Endothelial cell of umbilical vein (primary cell): ENCODE data around the gene LRCH1. TPM values are rescaled to one million over a fixed set of nuclear protein-coding genes. Genes with fewer than 3 reads are reported as not detected.

ENCODE experiments used
- BruUV-seq: library from RNA; stranded (reverse); fragments of 400-500 nt; replicated peaks from 2 replicates; lab custom pipeline; 2021; lab: Mats Ljungman, UMichigan
- CTCF ChIA-PET: fragments of 300-600, 350-600 bp; sonication (Branson Sonifier 250); formaldehyde crosslinking; loops from one replicate; lab custom pipeline; 2021; ENCODE audit warnings: antibody characterized with exemption, inconsistent platforms; lab: Charles Lee
- POLR2A ChIA-PET: fragments of 300-600, 350-600 bp; sonication (Branson Sonifier 250); formaldehyde crosslinking; loops from one replicate; lab custom pipeline; 2021; ENCODE audit warnings: antibody characterized with exemption, inconsistent platforms; lab: Charles Lee
- DNase-seq: peaks from one replicate; pipeline ENCODE4 v3.0.0-alpha.2; 2011; ENCODE audit warnings: low read depth, low spot score
- FAIRE-seq: peaks from 2 replicates; lab custom pipeline; 2011; peaks lifted over from hg19 to GRCh38; lab: Jason Lieb, UNC
- H2AFZ ChIP-seq: 2 replicates; pipeline ENCODE4 v1.6.0; 2012; ENCODE audit warnings: low read depth, low read length, control low read depth, inconsistent platforms
- H3K27ac ChIP-seq: 2 replicates; pipeline ENCODE4 v1.5.1; 2011; ENCODE audit warnings: low read depth, mild to moderate bottlenecking, control low read depth, low read length, moderate library complexity; ENCODE audit not compliant: insufficient read depth
- H3K27me3 ChIP-seq, 2 experiments: 2 replicates each; pipeline versions ENCODE4 v1.6.0 to v1.6.1; 2011; ENCODE audit warnings: low read length in 2 of 2, mixed read lengths in 1 of 2; ENCODE audit not compliant: control insufficient read depth in 2 of 2, insufficient read depth in 2 of 2
- H3K36me3 ChIP-seq, 2 experiments: 2 replicates in 1 of 2; 3 replicates in 1 of 2; pipeline ENCODE4 v1.5.1; 2011; ENCODE audit warnings: low read length in 2 of 2, mild to moderate bottlenecking in 1 of 2, moderate library complexity in 1 of 2; ENCODE audit not compliant: control insufficient read depth in 2 of 2, insufficient read depth in 2 of 2; ENCODE audit errors: extremely low read depth in 1 of 2
- H3K4me1 ChIP-seq: 3 replicates; pipeline ENCODE4 v1.5.1; 2011; ENCODE audit warnings: mild to moderate bottlenecking, low read length; ENCODE audit not compliant: control insufficient read depth, insufficient read depth; ENCODE audit errors: extremely low read depth
- H3K4me2 ChIP-seq: 2 replicates; pipeline ENCODE4 v1.6.1; 2011; ENCODE audit warnings: low read length, control low read depth, mixed read lengths; ENCODE audit not compliant: insufficient read depth
- H3K4me3 ChIP-seq, 3 experiments: fragments of 200-600 bp in 1 of 3; sonication (generic), shearing (Covaris generic) in 1 of 3; replicated peaks in 1 of 3; 2 replicates each; pipeline ENCODE4 v1.5.1; 2011 to 2016; ENCODE audit warnings: control low read depth in 3 of 3, low read length in 3 of 3, mild to moderate bottlenecking in 2 of 3, inconsistent platforms in 1 of 3, low read depth in 1 of 3, moderate library complexity in 1 of 3; ENCODE audit not compliant: insufficient read depth in 1 of 3
- H3K79me2 ChIP-seq: 2 replicates; pipeline ENCODE4 v1.6.0; 2012; ENCODE audit warnings: low read length, inconsistent platforms; ENCODE audit not compliant: control insufficient read depth, insufficient read depth
- H3K9ac ChIP-seq: replicated peaks from 2 replicates; pipeline ENCODE3; 2011; ENCODE audit warnings: low read length, control low read depth; ENCODE audit not compliant: insufficient read depth; ENCODE audit errors: extremely low read depth
- H3K9me1 ChIP-seq: replicated peaks from 3 replicates; pipeline ENCODE4 v1.6.0; 2011; ENCODE audit warnings: mild to moderate bottlenecking, low read length; ENCODE audit not compliant: control insufficient read depth, insufficient read depth; ENCODE audit errors: extremely low read depth
- H3K9me3 ChIP-seq: replicated peaks from 2 replicates; pipeline ENCODE4 v1.5.1; 2012; ENCODE audit warnings: low read length, inconsistent platforms; ENCODE audit not compliant: control insufficient read depth, insufficient read depth
- H4K20me1 ChIP-seq: replicated peaks from 2 replicates; pipeline ENCODE3; 2011; ENCODE audit warnings: mild to moderate bottlenecking, low read length; ENCODE audit not compliant: control insufficient read depth, insufficient read depth; ENCODE audit errors: extremely low read depth
- EZH2 ChIP-seq: IDR thresholded peaks from 2 replicates; pipeline ENCODE4 v1.6.1; 2012; ENCODE audit warnings: borderline replicate concordance, low read depth, mild to moderate bottlenecking, moderate library complexity, low read length, inconsistent platforms; ENCODE audit not compliant: severe bottlenecking
- FOS ChIP-seq: IDR thresholded peaks from 2 replicates; pipeline ENCODE4 v1.6.1; 2011; ENCODE audit warnings: mild to moderate bottlenecking, low read length, moderate library complexity, borderline replicate concordance; ENCODE audit not compliant: insufficient read depth
- GATA2 ChIP-seq: IDR thresholded peaks from 2 replicates; pipeline ENCODE4 v1.7.0; 2011; ENCODE audit warnings: low read depth, mild to moderate bottlenecking, moderate library complexity, mixed read lengths, low read length; ENCODE audit not compliant: insufficient read length, insufficient read depth
- JUN ChIP-seq: IDR thresholded peaks from 2 replicates; pipeline ENCODE4 v1.6.1; 2011; ENCODE audit warnings: borderline replicate concordance, low read depth; ENCODE audit not compliant: insufficient read length, insufficient read depth
- MYC ChIP-seq: IDR thresholded peaks from one replicate; pipeline ENCODE4 v1.6.1; 2011; ENCODE audit warnings: mild to moderate bottlenecking, low read depth, low read length
- POLR2A ChIP-seq: IDR thresholded peaks from 2 replicates; pipeline ENCODE4 v1.6.1; 2012; ENCODE audit warnings: low read depth, mild to moderate bottlenecking, control low read depth, low read length
- POLR2AphosphoS5 ChIP-seq: IDR thresholded peaks from 2 replicates; pipeline ENCODE4 v1.6.1; 2012; ENCODE audit warnings: low read depth, mild to moderate bottlenecking, control low read depth, low read length, moderate library complexity; ENCODE audit not compliant: insufficient read depth
- dilution Hi-C: fragments of 300-500 bp; cut with MboI; formaldehyde crosslinking; loops from one replicate; pipeline ENCODE4 v1.15.0; 2019; ENCODE audit warnings: low sequenced_read_pairs; ENCODE audit not compliant: extremely low pct_ligation_motif_present
- intact Hi-C: fragments of 100-400 bp; cut with micrococcal nuclease; formaldehyde crosslinking; loops from one replicate; pipeline ENCODE4 v1.10.0; 2022
- polyA plus RNA-seq, 4 experiments: library from polyadenylated mRNA; depleted of rRNA in 3 of 4; stranded (reverse) in 3 of 4; unstranded in 1 of 4; fragments of >200 nt; gene quantifications; 2 replicates each; pipeline versions ENCODE4 v1.2.1 to v1.2.3, GENCODE V29; 2011 to 2012; ENCODE audit warnings: missing spikeins in 1 of 4
- total RNA-seq: library from RNA; stranded (reverse); gene quantifications from 2 replicates; pipeline ENCODE4 v1.2.3, GENCODE V29; 2021
- TF ChIP-seq, protein P1 (sequence below), 2 donors: IDR thresholded peaks; 1 replicate in 1 of 2; 2 replicates in 1 of 2; pipeline ENCODE4 v1.5.1; 2011; ENCODE audit warnings: low read length in 2 of 2, mild to moderate bottlenecking in 2 of 2, moderate library complexity in 2 of 2, control low read depth in 1 of 2, inconsistent platforms in 1 of 2, low read depth in 1 of 2; ENCODE audit not compliant: insufficient read depth in 1 of 2; ENCODE audit errors: extremely low read depth in 1 of 2
- TF ChIP-seq, protein P2 (sequence below): IDR thresholded peaks from 2 replicates; pipeline ENCODE4 v1.6.1; 2011; ENCODE audit not compliant: insufficient read depth, insufficient read length

The LRCH1 gene
- total and polyA plus RNA-seq, 2 donors (not counting 3 experiments of a cell fraction or from before 2014, with no cell fraction given) = 5.4 to 16.5 TPM

DNA sequence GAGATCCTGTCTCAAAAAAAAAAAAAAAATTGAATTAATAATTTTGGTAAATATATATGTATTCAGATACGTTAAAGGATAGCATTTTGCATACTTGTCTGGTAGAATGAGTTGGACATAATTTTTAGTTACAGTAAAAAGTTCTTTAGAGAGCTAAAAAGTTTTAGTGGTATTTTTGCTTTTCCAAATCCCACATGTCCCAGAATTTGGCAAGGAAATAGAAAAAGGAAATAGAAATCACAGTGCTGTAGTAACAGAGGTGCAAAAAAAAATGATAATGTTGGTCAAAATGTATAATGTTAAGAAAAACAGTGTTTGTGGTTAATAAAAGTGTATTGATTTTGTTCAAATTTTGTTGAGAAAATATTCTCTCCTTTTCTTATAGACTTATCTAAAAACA is 96.8 kb downstream of the LRCH1 start:
- TF ChIP-seq, protein P1, sequence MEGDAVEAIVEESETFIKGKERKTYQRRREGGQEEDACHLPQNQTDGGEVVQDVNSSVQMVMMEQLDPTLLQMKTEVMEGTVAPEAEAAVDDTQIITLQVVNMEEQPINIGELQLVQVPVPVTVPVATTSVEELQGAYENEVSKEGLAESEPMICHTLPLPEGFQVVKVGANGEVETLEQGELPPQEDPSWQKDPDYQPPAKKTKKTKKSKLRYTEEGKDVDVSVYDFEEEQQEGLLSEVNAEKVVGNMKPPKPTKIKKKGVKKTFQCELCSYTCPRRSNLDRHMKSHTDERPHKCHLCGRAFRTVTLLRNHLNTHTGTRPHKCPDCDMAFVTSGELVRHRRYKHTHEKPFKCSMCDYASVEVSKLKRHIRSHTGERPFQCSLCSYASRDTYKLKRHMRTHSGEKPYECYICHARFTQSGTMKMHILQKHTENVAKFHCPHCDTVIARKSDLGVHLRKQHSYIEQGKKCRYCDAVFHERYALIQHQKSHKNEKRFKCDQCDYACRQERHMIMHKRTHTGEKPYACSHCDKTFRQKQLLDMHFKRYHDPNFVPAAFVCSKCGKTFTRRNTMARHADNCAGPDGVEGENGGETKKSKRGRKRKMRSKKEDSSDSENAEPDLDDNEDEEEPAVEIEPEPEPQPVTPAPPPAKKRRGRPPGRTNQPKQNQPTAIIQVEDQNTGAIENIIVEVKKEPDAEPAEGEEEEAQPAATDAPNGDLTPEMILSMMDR (IDR thresholded peaks at IDR 0.05; ENCODE audit: extremely low read depth in 1 of 2, insufficient read depth in 1 of 2, low read depth in 1 of 2, low read length in 2 of 2) = no peak
- TF ChIP-seq, protein P2, sequence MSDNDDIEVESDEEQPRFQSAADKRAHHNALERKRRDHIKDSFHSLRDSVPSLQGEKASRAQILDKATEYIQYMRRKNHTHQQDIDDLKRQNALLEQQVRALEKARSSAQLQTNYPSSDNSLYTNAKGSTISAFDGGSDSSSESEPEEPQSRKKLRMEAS = no peak
- TF ChIP-seq JUN (no peak), MYC (no peak), EZH2 (no peak), GATA2 (no peak), FOS (no peak), POLR2AphosphoS5 (no peak), POLR2A (no peak)
- peaks cover 11% of the 10 kb centered on the region for H3K4me1 ChIP-seq
- H3K4me3 ChIP-seq = no peak overlapping the region
- H3K79me2 ChIP-seq = peaks cover 9% of the 10 kb centered on the region
- H3K9me1 ChIP-seq = no peaks in the 10 kb centered on the region
- ChIA-PET POLR2A (no interaction called here), CTCF (no interaction called here)
- DNase-seq = no peak
- H3K27me3 ChIP-seq = no peaks in the 10 kb centered on the region
- dilution Hi-C loops (no loop called here), intact Hi-C loops (no loop called here)
- H3K36me3 ChIP-seq = no peaks in the 10 kb centered on the region
- no peaks in the 10 kb centered on the region for H4K20me1 ChIP-seq
- BruUV-seq = no TSS peak
- no peak overlapping the region for H3K4me2 ChIP-seq
- no peak for FAIRE-seq
- no peaks in the 10 kb centered on the region for H3K9me3 ChIP-seq
- no peak overlapping the region for H2AFZ ChIP-seq
- H3K27ac ChIP-seq = no peak overlapping the region
- no peak overlapping the region for H3K9ac ChIP-seq
